ENCODE measurements around the gene NASP.

Gene NASP

GRCh38 chr1:45583666-45584350, at the start of gene NASP:
NASP (plus strand) TSS chr1:45584041; CDS start chr1:45584147, 106 bp downstream.
- peak; percentile 83 for DNase-seq (ENCODE audit: low read depth)

GRCh38 chr1:45535988-45536766, 47.7 kb upstream of the NASP start:
- DNase-seq (ENCODE audit: low read depth) = no peak

DNA sequence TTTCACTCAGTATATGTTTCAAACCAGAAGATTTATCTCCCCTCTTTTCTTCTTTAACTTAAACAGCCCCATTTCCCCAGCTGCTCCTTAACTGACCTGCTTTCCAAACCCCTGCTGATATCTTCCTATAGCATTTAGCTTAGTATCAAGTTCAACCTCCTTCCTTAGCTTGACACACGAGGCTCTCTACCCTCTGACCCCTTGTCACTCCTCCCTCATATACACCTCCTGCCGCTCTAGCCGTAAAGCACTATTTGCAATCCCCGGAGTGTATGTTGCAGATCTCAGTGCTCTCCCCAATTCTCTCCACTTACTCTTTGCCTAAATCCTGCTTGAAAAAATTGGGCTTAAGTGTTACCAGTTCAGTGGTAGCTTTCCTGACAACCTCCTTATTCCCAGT, 47.0 kb upstream of the NASP start:
- no peak for DNase-seq (ENCODE audit: low read depth)

DNA sequence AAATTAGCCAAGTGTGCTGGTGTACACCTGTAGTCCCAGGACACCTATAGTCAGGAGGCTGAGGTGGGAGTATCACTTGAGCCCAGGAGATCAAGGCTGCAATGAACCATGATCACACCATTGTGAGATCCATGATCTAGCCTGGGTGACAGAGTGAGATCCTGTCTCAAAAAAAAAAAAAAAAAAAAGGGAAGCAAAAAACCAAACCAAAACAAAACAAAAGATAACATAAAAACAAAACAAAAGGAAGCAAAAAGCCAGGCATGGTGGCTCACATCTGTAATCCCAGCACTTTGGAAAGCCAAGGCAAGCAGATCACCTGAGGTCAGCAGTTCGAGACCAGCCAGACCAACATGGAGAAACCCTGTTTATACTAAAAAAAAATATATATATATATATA, 42.6 kb upstream of the NASP start:
- DNase-seq (ENCODE audit: low read depth) = no peak

GRCh38 chr1:45542591-45542990, 41.2 kb upstream of the NASP start:
- DNase-seq (ENCODE audit: low read depth) = no peak

DNA sequence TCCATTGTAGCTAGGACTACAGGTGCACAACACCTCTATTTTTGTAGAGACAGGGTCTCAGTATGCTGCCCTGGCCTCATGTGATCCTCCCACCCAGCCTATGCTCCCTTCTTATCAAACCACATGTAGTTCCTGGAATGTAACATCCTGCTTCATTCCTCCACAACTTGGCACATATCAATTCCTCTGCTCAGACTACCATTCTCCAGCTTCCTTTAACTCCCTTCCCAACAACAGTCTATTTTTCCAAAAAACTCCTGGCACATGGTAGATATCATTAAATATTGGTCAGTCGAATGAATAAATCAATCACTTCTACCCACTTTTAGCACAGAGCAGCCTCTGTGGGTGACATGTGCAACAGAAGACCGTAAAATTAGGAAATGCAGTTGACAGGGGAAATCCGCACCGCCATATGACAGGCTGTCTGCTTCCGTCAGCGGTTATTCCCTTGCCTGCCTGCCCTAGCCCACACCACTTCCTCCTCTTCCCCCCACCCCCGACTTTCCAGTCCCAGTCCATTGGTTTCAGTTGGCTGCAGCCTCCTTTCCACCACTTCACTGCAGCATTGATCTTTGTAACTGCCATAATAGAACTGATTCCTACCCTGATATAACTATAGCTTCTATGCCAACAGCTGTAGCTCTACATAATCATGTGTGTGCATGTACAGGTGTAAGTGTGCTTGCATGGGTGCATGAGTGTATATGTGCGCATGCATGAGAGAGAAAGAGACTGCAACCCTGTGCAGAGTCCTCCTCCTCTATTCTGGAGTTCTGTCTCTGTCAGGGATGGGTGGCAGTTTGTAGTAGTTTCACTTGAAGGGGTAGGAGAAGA, 40.0 kb upstream of the NASP start:
- DNase-seq (ENCODE audit: low read depth) = peak; percentile 76

- DNase-seq (ENCODE audit: low read depth) = no peak
Observed at GRCh38 chr1:45544530-45544929, 39.3 kb upstream of the NASP start.

GRCh38 chr1:45545019-45545493, 38.8 kb upstream of the NASP start:
- DNase-seq (ENCODE audit: low read depth) = no peak

DNA sequence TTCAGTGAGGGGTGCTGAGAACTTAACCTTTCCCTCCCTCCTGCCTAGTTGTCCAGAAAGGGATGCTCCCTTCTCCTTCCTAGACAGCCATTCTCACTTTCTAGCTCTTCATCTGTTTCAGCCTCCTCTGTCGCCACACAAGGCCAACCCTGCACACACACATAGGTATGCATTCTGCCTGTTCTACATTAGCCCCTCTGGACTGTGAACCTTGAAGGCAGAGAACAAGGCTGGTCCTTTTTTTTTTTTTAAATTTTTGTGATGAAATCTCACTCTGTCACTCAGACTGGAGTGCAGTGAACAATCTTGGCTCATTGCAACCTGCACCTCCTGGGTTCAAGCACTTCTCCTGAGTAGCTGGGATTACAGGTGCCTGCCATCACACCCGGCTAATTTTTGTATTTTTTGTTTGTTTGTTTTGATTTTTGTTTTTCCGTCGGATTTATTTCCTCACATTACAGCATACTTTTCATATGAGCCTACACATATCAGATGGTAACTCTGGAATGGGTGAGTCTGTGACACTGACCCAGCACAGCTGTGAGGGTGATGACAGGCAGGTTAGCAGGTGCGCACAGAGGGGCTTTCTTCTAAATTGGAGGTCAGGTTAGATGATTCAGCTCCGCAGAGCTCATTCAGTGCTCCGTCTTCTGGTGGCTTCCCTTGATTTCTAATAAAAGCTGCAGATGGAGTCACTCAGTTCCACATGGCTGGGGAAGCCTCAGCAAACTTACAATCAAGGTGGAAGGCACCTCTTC, 38.1 kb upstream of the NASP start:
- no peak for DNase-seq (ENCODE audit: low read depth)

GRCh38 chr1:45550401-45551351, 33.2 kb upstream of the NASP start, which contains the start of gene AKR1A1:
AKR1A1 (plus strand) TSS chr1:45550826; CDS start chr1:45561795, 10,969 bp downstream.
- DNase-seq (ENCODE audit: low read depth) = peak; percentile 83

DNA sequence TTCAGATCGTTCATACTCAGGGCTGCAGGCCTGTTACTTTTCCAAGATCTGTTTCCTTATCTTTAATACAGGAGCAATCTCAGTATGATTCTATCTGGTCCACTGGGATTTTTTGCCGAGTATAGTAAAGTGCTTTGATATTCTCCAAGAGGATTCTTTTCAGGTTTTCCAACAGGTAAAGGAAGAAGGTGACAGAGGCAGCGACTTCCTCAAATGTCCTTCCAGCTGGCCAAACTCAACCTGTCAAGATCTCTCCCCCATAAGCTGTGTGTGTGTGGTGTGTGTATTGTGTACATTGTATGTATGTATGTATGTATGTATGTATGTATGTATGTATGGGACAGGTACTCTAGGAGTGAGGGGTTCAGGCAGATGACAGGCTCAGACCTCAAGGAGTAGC, 32.2 kb upstream of the NASP start:
- no peak for DNase-seq (ENCODE audit: low read depth)

GRCh38 chr1:45552331-45552730, 31.5 kb upstream of the NASP start:
- DNase-seq (ENCODE audit: low read depth) = no peak

GRCh38 chr1:45554198-45554597, 29.6 kb upstream of the NASP start:
- DNase-seq (ENCODE audit: low read depth) = no peak

GRCh38 chr1:45557422-45557944, 26.4 kb upstream of the NASP start:
- DNase-seq (ENCODE audit: low read depth) = no peak

GRCh38 chr1:45563843-45564242, 20.0 kb upstream of the NASP start:
- no peak for DNase-seq (ENCODE audit: low read depth)

DNA sequence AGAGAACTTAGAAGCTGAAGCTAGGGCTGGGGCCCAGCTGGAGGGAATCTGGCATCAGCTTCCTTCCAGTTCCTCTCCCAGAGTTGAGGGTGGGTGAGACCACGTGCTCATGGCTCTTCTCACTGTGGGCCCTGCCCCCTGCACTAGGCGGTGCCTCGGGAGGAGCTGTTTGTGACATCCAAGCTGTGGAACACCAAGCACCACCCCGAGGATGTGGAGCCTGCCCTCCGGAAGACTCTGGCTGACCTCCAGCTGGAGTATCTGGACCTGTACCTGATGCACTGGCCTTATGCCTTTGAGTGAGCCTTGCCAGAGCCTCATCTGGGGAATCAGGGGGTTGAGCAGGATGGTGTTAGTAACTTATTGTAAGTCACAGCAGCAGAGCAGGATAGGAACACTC, 17.1 kb upstream of the NASP start:
- DNase-seq (ENCODE audit: low read depth) = no peak

- no peak for DNase-seq (ENCODE audit: low read depth)
Observed at GRCh38 chr1:45567911-45568310, 15.9 kb upstream of the NASP start.

DNA sequence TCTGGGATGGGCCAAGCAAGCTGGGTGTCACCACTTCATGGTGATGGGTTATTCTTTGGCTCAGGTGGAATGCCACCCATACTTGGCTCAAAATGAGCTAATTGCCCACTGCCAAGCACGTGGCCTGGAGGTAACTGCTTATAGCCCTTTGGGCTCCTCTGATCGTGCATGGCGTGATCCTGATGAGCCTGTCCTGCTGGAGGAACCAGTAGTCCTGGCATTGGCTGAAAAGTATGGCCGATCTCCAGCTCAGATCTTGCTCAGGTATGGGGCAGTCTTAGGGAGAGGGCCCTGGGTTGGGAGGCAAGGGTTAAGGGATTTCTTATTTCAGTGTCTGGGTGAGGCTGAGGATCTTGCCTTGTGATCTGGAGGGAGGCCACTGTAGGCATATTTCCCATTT, 15.4 kb upstream of the NASP start:
- no peak for DNase-seq (ENCODE audit: low read depth)

GRCh38 chr1:45569571-45569961, 14.3 kb upstream of the NASP start:
- DNase-seq (ENCODE audit: low read depth) = no peak

DNA sequence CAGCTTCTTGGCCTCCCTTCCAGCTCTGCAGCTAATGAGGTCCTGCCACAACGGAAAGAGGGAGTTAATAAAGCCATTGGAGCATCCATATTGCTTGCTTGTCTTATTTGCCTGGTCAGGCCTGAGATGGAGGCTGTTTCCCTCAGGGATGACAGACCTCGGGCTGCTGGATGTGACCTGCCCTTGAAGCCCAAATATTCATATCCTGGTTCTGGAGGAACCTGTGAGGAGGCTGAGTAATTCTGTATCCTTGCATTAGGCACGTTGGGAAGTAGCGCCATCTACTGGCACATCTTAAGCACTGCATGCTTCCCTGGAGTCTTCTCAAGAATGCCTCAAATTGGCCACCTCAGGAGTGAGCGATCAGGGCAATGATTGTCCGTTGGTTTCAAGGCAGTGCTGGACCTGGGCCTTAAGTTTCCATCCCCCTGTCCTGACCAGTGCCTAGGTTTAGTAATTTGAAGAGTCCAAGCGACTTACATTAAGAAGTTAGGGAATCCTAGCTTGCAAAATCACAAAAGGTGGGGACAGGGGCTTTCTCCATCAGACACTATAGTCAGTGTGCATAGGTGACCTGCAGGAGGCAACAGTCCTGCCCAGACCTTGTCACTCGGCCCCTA, 13.8 kb upstream of the NASP start:
- peak; percentile 63 for DNase-seq (ENCODE audit: low read depth)

All from stimulated activated CD4-positive, alpha-beta T cell treated with anti-CD3 and anti-CD28 coated beads, Interleukin-2, amount 100 ng/mL, for 4 hours (primary cell).